IPS-18c (cell line): ENCODE measurements around the gene MROH7.

Experiments used
- H3K4me3 ChIP-seq: 2 replicates; pipeline ENCODE4 v1.7.0; 2013; ENCODE audit warnings: low read depth, mild to moderate bottlenecking, low read length, moderate library complexity; ENCODE audit not compliant: insufficient read depth
- H3K9me3 ChIP-seq: one replicate; pipeline ENCODE4 v1.6.1; 2013; ENCODE audit warnings: mild to moderate bottlenecking, low read length, moderate library complexity; ENCODE audit not compliant: control insufficient read depth, insufficient read depth

MROH7 gene

GRCh38 chr1:54671985-54672608 lies 30.5 kb downstream of the MROH7 start:
- Histone ChIP-seq H3K9me3 (no peaks in the 10 kb centered on the region), H3K4me3 (no peak overlapping the region)

- Histone ChIP-seq H3K4me3 (no peak overlapping the region), H3K9me3 (no peaks in the 10 kb centered on the region)
Measured at GRCh38 chr1:54678776-54679643, 37.4 kb downstream of the MROH7 start.

- no peak overlapping the region for H3K4me3 ChIP-seq
- H3K9me3 ChIP-seq: no peaks in the 10 kb centered on the region
Measured at GRCh38 chr1:54679706-54680105, 38.1 kb downstream of the MROH7 start.

- Histone ChIP-seq H3K9me3 (no peaks in the 10 kb centered on the region), H3K4me3 (no peak overlapping the region)
Measured at GRCh38 chr1:54680387-54680786, 38.8 kb downstream of the MROH7 start.

GRCh38 chr1:54681358-54681757 lies 39.8 kb downstream of the MROH7 start:
- Histone ChIP-seq H3K4me3 (no peak overlapping the region), H3K9me3 (no peaks in the 10 kb centered on the region)

GRCh38 chr1:54683453-54683852 lies 41.9 kb downstream of the MROH7 start:
- no peaks in the 10 kb centered on the region for H3K9me3 ChIP-seq
- no peak overlapping the region for H3K4me3 ChIP-seq

GRCh38 chr1:54685335-54685905 lies 43.8 kb downstream of the MROH7 start:
- Histone ChIP-seq H3K4me3 (no peak overlapping the region), H3K9me3 (no peaks in the 10 kb centered on the region)

GRCh38 chr1:54686155-54686554 lies 44.6 kb downstream of the MROH7 start:
- Histone ChIP-seq H3K4me3 (no peak overlapping the region), H3K9me3 (no peaks in the 10 kb centered on the region)

GRCh38 chr1:54694771-54695170 lies 53.2 kb downstream of the MROH7 start:
- H3K9me3 ChIP-seq: no peaks in the 10 kb centered on the region

GRCh38 chr1:54695221-54695620 lies 53.6 kb downstream of the MROH7 start:
- no peak overlapping the region for H3K4me3 ChIP-seq
- H3K9me3 ChIP-seq: no peaks in the 10 kb centered on the region

More at GRCh38 chr1:54694771-54695170, 53.2 kb downstream of the MROH7 start:
- no peak overlapping the region for H3K4me3 ChIP-seq

- Histone ChIP-seq H3K4me3 (no peak overlapping the region), H3K9me3 (no peaks in the 10 kb centered on the region)
Measured at GRCh38 chr1:54695764-54696163, 54.2 kb downstream of the MROH7 start.

GRCh38 chr1:54696262-54696661 lies 54.7 kb downstream of the MROH7 start:
- Histone ChIP-seq H3K4me3 (no peak overlapping the region), H3K9me3 (no peaks in the 10 kb centered on the region)

- Histone ChIP-seq H3K9me3 (no peaks in the 10 kb centered on the region), H3K4me3 (no peak overlapping the region)
Measured at GRCh38 chr1:54697896-54698295, 56.3 kb downstream of the MROH7 start.

- H3K4me3 ChIP-seq: no peak overlapping the region
- no peaks in the 10 kb centered on the region for H3K9me3 ChIP-seq
Measured at GRCh38 chr1:54698346-54698745, 56.8 kb downstream of the MROH7 start.

GRCh38 chr1:54699936-54700525 lies 58.4 kb downstream of the MROH7 start:
- Histone ChIP-seq H3K9me3 (no peaks in the 10 kb centered on the region), H3K4me3 (no peak overlapping the region)

- no peak overlapping the region for H3K4me3 ChIP-seq
Measured at GRCh38 chr1:54701066-54701465, 59.5 kb downstream of the MROH7 start.

GRCh38 chr1:54701996-54702395 lies 60.4 kb downstream of the MROH7 start:
- no peaks in the 10 kb centered on the region for H3K9me3 ChIP-seq

More at GRCh38 chr1:54701066-54701465, 59.5 kb downstream of the MROH7 start:
- no peaks in the 10 kb centered on the region for H3K9me3 ChIP-seq

GRCh38 chr1:54703471-54703870 lies 61.9 kb downstream of the MROH7 start:
- Histone ChIP-seq H3K4me3 (no peak overlapping the region), H3K9me3 (no peaks in the 10 kb centered on the region)

More at GRCh38 chr1:54701996-54702395, 60.4 kb downstream of the MROH7 start:
- H3K4me3 ChIP-seq: no peak overlapping the region
